ENCODE measurements around the gene GFM2. TPM values are rescaled to one million over a fixed set of nuclear protein-coding genes. Genes with fewer than 3 reads are reported as not detected.

GFM2 gene
- total and polyA plus RNA-seq, 2 experiments from 2014 or later = 28.5 to 50.1 TPM

DNA sequence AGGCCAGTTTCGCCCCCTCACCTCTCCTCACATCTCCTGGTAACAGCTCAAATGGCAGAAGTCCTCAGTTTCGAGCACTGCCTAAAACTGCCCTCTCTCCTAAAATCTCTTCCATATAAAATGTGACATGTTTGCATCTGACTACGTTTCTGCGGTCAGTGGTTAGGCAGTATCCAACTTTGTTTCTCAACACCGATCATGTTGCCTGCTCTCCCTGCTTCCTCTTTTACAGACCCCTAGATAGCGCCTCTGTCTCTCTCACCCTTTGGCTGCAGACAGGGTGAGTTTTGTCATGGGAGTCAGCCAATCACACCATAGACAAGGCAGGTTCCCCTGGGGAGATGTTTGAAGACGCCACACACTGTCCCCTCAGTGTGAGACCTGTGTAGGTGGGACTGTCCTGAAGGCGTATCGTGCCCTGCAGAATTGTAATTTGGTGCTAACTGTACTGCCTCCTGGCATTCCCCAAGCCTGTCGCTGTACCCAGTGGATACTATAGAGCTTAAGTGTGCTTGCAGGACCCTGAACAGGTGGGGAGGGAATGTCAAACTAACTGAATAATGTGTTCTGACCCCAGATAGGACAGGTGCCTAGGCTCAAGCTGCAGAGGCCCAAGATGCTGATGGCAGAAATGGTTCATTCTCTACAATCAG lies 80.8 kb downstream of the GFM2 start:
- Mint-ChIP-seq H3K9me3 (no peaks in the 10 kb centered on the region), H3K4me3 (peak overlapping the region; percentile 70), H3K4me1 (peaks cover 11% of the 10 kb centered on the region), H3K27ac (no peak overlapping the region), H3K27me3 (ENCODE audit: insufficient read depth, low read depth, poor library complexity) (peaks cover 10% of the 10 kb centered on the region), H3K36me3 (ENCODE audit: low read depth) (peaks cover 3% of the 10 kb centered on the region; the same call in 2 of the 3 replicates)
- ATAC-seq (peak; percentile 7), DNase-seq (ENCODE audit: low spot score) (no peak)
- Histone ChIP-seq H3F3A (replicated peaks; ENCODE audit: low read depth) (0 out of 2 replicates have a peak, but pooled peaks cover 3% of the 10 kb centered on the region), H3K36me3 (ENCODE audit: insufficient read depth) (peaks cover 1% of the 10 kb centered on the region; the same call in 1 of the 2 replicates), H3K4me1 (ENCODE audit: insufficient read depth) (peaks cover 8% of the 10 kb centered on the region), H3K27me3 (ENCODE audit: insufficient read depth) (no peaks in the 10 kb centered on the region), H3K9me2 (ENCODE audit: insufficient read depth) (peaks cover 5% of the 10 kb centered on the region; the same call in 1 of the 2 replicates), H2AFZ (peak overlapping the region; percentile 94), H3K79me2 (replicated peaks; ENCODE audit: insufficient read depth) (peaks cover 4% of the 10 kb centered on the region; the same call in 1 of the 2 replicates), H3K27ac (ENCODE audit: low read depth) (no peak overlapping the region), H3K4me3 (peak overlapping the region; percentile 90), H4K20me1 (replicated peaks; ENCODE audit: insufficient read depth) (no peaks in the 10 kb centered on the region), H3K4me2 (peak overlapping the region; percentile 99)
- TF ChIP-seq STAT1 (IDR thresholded peaks at IDR 0.05; ENCODE audit: unreplicated experiment) (no peak), ETS1 (IDR thresholded peaks at IDR 0.05) (no peak)

DNA sequence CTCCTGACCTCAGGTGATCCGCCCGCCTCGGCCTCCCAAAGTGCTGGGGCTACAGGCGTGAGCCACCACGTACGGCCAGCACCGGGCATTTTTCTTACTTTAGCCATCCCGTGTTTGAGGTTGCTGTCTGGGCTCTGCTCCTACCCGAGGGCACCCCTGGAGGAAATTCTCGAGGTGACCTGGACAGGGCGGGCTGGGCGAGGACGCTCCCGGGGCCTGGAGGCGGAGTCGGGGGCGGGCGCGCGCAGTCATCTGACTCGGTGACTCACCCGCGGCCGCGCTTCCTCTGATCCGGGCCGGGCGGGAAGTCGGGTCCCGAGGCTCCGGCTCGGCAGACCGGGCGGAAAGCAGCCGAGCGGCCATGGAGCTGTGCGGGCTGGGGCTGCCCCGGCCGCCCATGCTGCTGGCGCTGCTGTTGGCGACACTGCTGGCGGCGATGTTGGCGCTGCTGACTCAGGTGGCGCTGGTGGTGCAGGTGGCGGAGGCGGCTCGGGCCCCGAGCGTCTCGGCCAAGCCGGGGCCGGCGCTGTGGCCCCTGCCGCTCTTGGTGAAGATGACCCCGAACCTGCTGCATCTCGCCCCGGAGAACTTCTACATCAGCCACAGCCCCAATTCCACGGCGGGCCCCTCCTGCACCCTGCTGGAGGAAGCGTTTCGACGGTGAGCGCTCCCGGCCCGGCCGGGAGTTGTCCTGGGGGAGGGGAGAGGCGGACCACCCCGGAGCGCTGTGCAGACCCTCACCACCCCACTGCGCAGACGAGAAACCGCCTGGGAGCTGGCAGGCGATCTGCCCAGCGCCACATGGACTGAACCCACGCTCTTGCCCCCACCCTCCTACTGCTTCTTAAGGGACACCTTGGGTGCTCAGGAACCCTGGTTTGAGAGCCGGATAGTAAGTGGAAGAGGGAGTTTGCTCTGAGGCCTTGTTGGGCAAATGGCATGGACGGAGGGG lies 81.7 kb downstream of the GFM2 start, which contains the start of gene HEXB:
TSS of gene HEXB (plus strand) at position 334 of the 952 bp plus-strand sequence. CDS start at position 362, 28 bp downstream.
- Mint-ChIP-seq H3K9me3 (no peaks in the 10 kb centered on the region), H3K4me1 (peaks cover 15% of the 10 kb centered on the region), H3K36me3 (ENCODE audit: low read depth) (peaks cover 2% of the 10 kb centered on the region; the same call in 2 of the 3 replicates), H3K27me3 (ENCODE audit: insufficient read depth, low read depth, poor library complexity) (peaks cover 10% of the 10 kb centered on the region), H3K27ac (no peak within 1 kb of the TSS), H3K4me3 (peak within 1 kb of the TSS; percentile 70)
- Histone ChIP-seq H3K4me1 (ENCODE audit: insufficient read depth) (peaks cover 13% of the 10 kb centered on the region), H3K4me3 (peak within 1 kb of the TSS; percentile 90), H3K27me3 (ENCODE audit: insufficient read depth) (no peaks in the 10 kb centered on the region), H3F3A (replicated peaks; ENCODE audit: low read depth) (0 out of 2 replicates have a peak, but pooled peaks cover 3% of the 10 kb centered on the region), H2AFZ (peak within 1 kb of the TSS; percentile 94), H4K20me1 (replicated peaks; ENCODE audit: insufficient read depth) (no peaks in the 10 kb centered on the region), H3K9me2 (ENCODE audit: insufficient read depth) (peaks cover 5% of the 10 kb centered on the region; the same call in 1 of the 2 replicates), H3K27ac (ENCODE audit: low read depth) (no peak within 1 kb of the TSS), H3K79me2 (replicated peaks; ENCODE audit: insufficient read depth) (peaks cover 4% of the 10 kb centered on the region; the same call in 1 of the 2 replicates), H3K4me2 (peak within 1 kb of the TSS; percentile 99), H3K36me3 (ENCODE audit: insufficient read depth) (no peaks in the 10 kb centered on the region; the same call in 1 of the 2 replicates)
- DNase-seq (ENCODE audit: low spot score) (peak; percentile 97), ATAC-seq (peak; percentile 95)
- TF ChIP-seq ETS1 (IDR thresholded peaks at IDR 0.05) (no peak), CREB1 (CRISPR knock-in tag; IDR thresholded peaks at IDR 0.05; ENCODE audit: low read depth) (peak; percentile 60), POLR2AphosphoS5 (IDR thresholded peaks at IDR 0.05; ENCODE audit: low read depth) (peak; percentile 86)
